Ramos (cell line): ENCODE measurements around the gene CLINT1.

ENCODE experiments used
- in situ Hi-C: fragments of 300-500 bp; cut with MboI; formaldehyde crosslinking; loops from one replicate; pipeline ENCODE4 v1.14.3; 2022; ENCODE audit warnings: low sequenced_read_pairs; ENCODE audit not compliant: unreplicated experiment

CLINT1 gene

GRCh38 chr5:157767689-157768088, 91.3 kb downstream of the CLINT1 start:
- in situ Hi-C loops, result loop anchor here (25.0 kb wide), 1 partner anchor 1370 kb away; no protein-coding TSS in a partner anchor

GRCh38 chr5:157766902-157767301, 92.0 kb downstream of the CLINT1 start:
- in situ Hi-C loops, result loop anchor here (25.0 kb wide), 1 partner anchor 1370 kb away; no protein-coding TSS in a partner anchor

GRCh38 chr5:157766442-157766841, 92.5 kb downstream of the CLINT1 start:
- in situ Hi-C loops, result loop anchor here (25.0 kb wide), 1 partner anchor 1371 kb away; no protein-coding TSS in a partner anchor

GRCh38 chr5:157764531-157764930, 94.4 kb downstream of the CLINT1 start:
- in situ Hi-C loops, result loop anchor here (25.0 kb wide), 1 partner anchor 1373 kb away; no protein-coding TSS in a partner anchor

GRCh38 chr5:157761690-157762621, 97.0 kb downstream of the CLINT1 start:
- in situ Hi-C loops, result loop anchor here (25.0 kb wide), 1 partner anchor 1375 kb away; no protein-coding TSS in a partner anchor

GRCh38 chr5:157758706-157759105, 100.2 kb downstream of the CLINT1 start:
- in situ Hi-C loops, result loop anchor here (25.0 kb wide), 1 partner anchor 1379 kb away; no protein-coding TSS in a partner anchor

GRCh38 chr5:157756122-157756521, 102.8 kb downstream of the CLINT1 start:
- in situ Hi-C loops, result loop anchor here (25.0 kb wide), 1 partner anchor 1381 kb away; no protein-coding TSS in a partner anchor

GRCh38 chr5:157750320-157750719, 108.6 kb downstream of the CLINT1 start:
- in situ Hi-C loops, result loop anchor here (25.0 kb wide), 1 partner anchor 1387 kb away; no protein-coding TSS in a partner anchor

- in situ Hi-C loops, result loop anchor here (10.0 kb wide), 1 partner anchor 415 kb away; no protein-coding TSS in a partner anchor
These were observed 109.5 kb downstream of the CLINT1 start for GRCh38 chr5:157749462-157749799.

GRCh38 chr5:157748760-157749461, 110.0 kb downstream of the CLINT1 start:
- in situ Hi-C loops, result loop anchor here (10.0 kb wide), 1 partner anchor 414 kb away; no protein-coding TSS in a partner anchor

GRCh38 chr5:157747766-157748700, 110.9 kb downstream of the CLINT1 start:
- in situ Hi-C loops, result loop anchor here (10.0 kb wide), 1 partner anchor 413 kb away; no protein-coding TSS in a partner anchor

GRCh38 chr5:157747173-157747740, 111.7 kb downstream of the CLINT1 start:
- in situ Hi-C loops, result loop anchor here (10.0 kb wide), 1 partner anchor 412 kb away; no protein-coding TSS in a partner anchor

- in situ Hi-C loops, result loop anchor here (10.0 kb wide), 1 partner anchor 410 kb away; no protein-coding TSS in a partner anchor
These were observed 113.9 kb downstream of the CLINT1 start for GRCh38 chr5:157745041-157745456.

- in situ Hi-C loops, result loop anchor here (10.0 kb wide), 1 partner anchor 410 kb away; no protein-coding TSS in a partner anchor
These were observed 114.6 kb downstream of the CLINT1 start for GRCh38 chr5:157744051-157745011.

- in situ Hi-C loops, result loop anchor here (10.0 kb wide), 1 partner anchor 409 kb away; no protein-coding TSS in a partner anchor
These were observed 115.5 kb downstream of the CLINT1 start, which contains the start of gene LSM11 for GRCh38 chr5:157743163-157744050. LSM11 (plus strand) TSS chr5:157743712; CDS start chr5:157743751, 39 bp downstream.

- in situ Hi-C loops, result loop anchor here (10.0 kb wide), 1 partner anchor 406 kb away; no protein-coding TSS in a partner anchor
These were observed 117.8 kb downstream of the CLINT1 start for GRCh38 chr5:157741131-157741530.
